Astrocyte (in vitro differentiated cells and primary cell): ENCODE measurements around the gene ZSCAN25. TPM values are rescaled to one million over a fixed set of nuclear protein-coding genes. Genes with fewer than 3 reads are reported as not detected.

Experiments used
- DNase-seq: peaks from one replicate; pipeline ENCODE4 v3.0.0-alpha.2; 2010; ENCODE audit warnings: low read depth
- FAIRE-seq: peaks from 2 replicates; lab custom pipeline; 2011; peaks lifted over from hg19 to GRCh38; lab: Jason Lieb, UNC
- H2AFZ ChIP-seq: 2 replicates; pipeline ENCODE4 v1.6.0; 2012; ENCODE audit warnings: low read depth, low read length, inconsistent platforms
- H3K27ac ChIP-seq: 2 replicates; pipeline ENCODE4 v1.5.1; 2011; ENCODE audit warnings: low read depth, low read length, inconsistent platforms
- H3K27me3 ChIP-seq: 2 replicates; pipeline ENCODE4 v1.6.0; 2011; ENCODE audit warnings: low read length, inconsistent platforms; ENCODE audit not compliant: insufficient read depth
- H3K36me3 ChIP-seq: 2 replicates; pipeline ENCODE4 v1.5.1; 2011; ENCODE audit warnings: low read length, inconsistent platforms; ENCODE audit not compliant: insufficient read depth
- H3K4me1 ChIP-seq: 2 replicates; pipeline ENCODE4 v1.5.1; 2011; ENCODE audit warnings: low read length, inconsistent platforms; ENCODE audit not compliant: insufficient read depth
- H3K4me2 ChIP-seq: 2 replicates; pipeline ENCODE4 v1.6.0; 2012; ENCODE audit warnings: low read length, inconsistent platforms
- H3K4me3 ChIP-seq: 2 replicates; pipeline ENCODE4 v1.5.1; 2011; ENCODE audit warnings: low read depth, mild to moderate bottlenecking, low read length, inconsistent platforms; ENCODE audit not compliant: insufficient read depth
- H3K79me2 ChIP-seq: 2 replicates; pipeline ENCODE4 v1.6.0; 2012; ENCODE audit warnings: mild to moderate bottlenecking, low read length, inconsistent platforms; ENCODE audit not compliant: insufficient read depth
- H3K9ac ChIP-seq: 2 replicates; pipeline ENCODE4 v1.6.0; 2012; ENCODE audit warnings: mild to moderate bottlenecking, low read length, inconsistent platforms
- H3K9me3 ChIP-seq: 2 replicates; pipeline ENCODE4 v1.5.1; 2012; ENCODE audit warnings: low read depth, mild to moderate bottlenecking, low read length, inconsistent platforms; ENCODE audit not compliant: insufficient read depth
- H4K20me1 ChIP-seq: 2 replicates; pipeline ENCODE4 v1.6.0; 2012; ENCODE audit warnings: low read length, inconsistent platforms; ENCODE audit not compliant: insufficient read depth
- H3K27ac Mint-ChIP-seq: one replicate; pipeline ENCODE4 v1.8.0; 2021; ENCODE audit warnings: mild to moderate bottlenecking, mixed read lengths; ENCODE audit not compliant: unreplicated experiment
- H3K27me3 Mint-ChIP-seq: one replicate; pipeline ENCODE4 v1.8.0; 2021; ENCODE audit warnings: low read depth, mixed read lengths; ENCODE audit not compliant: unreplicated experiment
- H3K36me3 Mint-ChIP-seq: one replicate; pipeline ENCODE4 v1.8.0; 2021; ENCODE audit warnings: low read depth, mixed read lengths; ENCODE audit not compliant: unreplicated experiment
- H3K4me1 Mint-ChIP-seq: one replicate; pipeline ENCODE4 v1.8.0; 2021; ENCODE audit warnings: low read depth, mixed read lengths; ENCODE audit not compliant: unreplicated experiment
- H3K4me3 Mint-ChIP-seq: one replicate; pipeline ENCODE4 v1.8.0; 2021; ENCODE audit warnings: mild to moderate bottlenecking, moderate library complexity, mixed read lengths; ENCODE audit not compliant: unreplicated experiment
- H3K9me3 Mint-ChIP-seq: one replicate; pipeline ENCODE4 v1.8.0; 2021; ENCODE audit warnings: mild to moderate bottlenecking, mixed read lengths; ENCODE audit not compliant: unreplicated experiment
- EZH2 ChIP-seq: IDR thresholded peaks from 2 replicates; pipeline ENCODE4 v1.6.1; 2012; ENCODE audit warnings: mild to moderate bottlenecking, low read length, inconsistent platforms; ENCODE audit not compliant: insufficient read depth
- total RNA-seq: library from RNA; stranded (reverse); gene quantifications from 2 replicates; pipeline ENCODE4 v1.2.1, GENCODE V29; 2021
- TF ChIP-seq, protein P1 (sequence below): IDR thresholded peaks from 2 replicates; pipeline ENCODE4 v1.5.1; 2011; ENCODE audit warnings: low read depth, mild to moderate bottlenecking, inconsistent platforms, low read length, moderate library complexity; ENCODE audit not compliant: insufficient read depth

The ZSCAN25 gene
- total RNA-seq, 1 donor from 2014 or later: 14.6 TPM

DNA sequence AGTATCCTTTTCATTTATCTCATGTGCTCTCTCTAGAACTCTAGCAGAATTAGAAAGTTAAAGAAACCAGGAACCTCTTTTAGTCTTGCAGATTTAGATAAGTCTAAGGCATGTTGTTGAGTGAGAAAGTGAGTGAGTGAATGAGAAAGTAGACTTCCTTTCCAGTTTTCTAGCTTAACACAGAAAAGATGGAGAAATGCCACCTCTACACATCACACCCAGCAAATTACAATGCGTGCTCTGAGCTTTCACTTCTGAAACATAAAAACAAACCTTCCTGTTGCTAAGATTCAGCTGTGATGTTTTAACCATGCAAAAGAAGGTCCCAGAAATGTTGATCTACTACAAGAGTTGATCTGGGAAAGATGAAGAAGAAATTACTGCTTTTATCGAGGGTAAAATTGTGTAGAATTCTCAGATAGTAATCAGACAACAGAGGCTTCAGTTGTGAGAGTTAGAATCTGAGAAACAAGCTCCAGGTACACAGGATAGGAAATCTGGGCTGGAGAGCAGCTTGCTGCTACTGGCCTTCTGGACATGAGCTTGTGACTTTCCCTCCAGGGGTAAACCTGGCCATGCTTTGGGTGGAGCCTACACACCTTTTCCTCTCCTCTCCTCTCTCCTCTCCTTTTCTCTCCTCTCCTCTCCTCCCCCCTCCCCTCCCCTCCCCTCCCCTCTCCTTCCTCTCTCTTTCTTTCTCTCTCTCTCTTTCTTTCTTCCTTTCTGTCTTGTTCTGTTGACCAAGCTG is 58.4 kb downstream of the ZSCAN25 start:
- H3K27ac ChIP-seq: no peak overlapping the region
- no peaks in the 10 kb centered on the region for H3K9me3 ChIP-seq
- H3K4me1 Mint-ChIP-seq: peaks cover 11% of the 10 kb centered on the region
- peaks cover 2% of the 10 kb centered on the region for H3K9me3 Mint-ChIP-seq
- DNase-seq (no peak), FAIRE-seq (no peak)
- no peaks in the 10 kb centered on the region for H3K79me2 ChIP-seq
- no peak overlapping the region for H3K9ac ChIP-seq
- no peaks in the 10 kb centered on the region for H3K4me1 ChIP-seq
- H3K4me3 ChIP-seq: no peak overlapping the region
- no peaks in the 10 kb centered on the region for H4K20me1 ChIP-seq
- H2AFZ ChIP-seq: no peak overlapping the region
- H3K36me3 Mint-ChIP-seq: peaks cover 6% of the 10 kb centered on the region
- no peak overlapping the region for H3K4me2 ChIP-seq
- H3K27me3 Mint-ChIP-seq: peaks cover 7% of the 10 kb centered on the region
- no peaks in the 10 kb centered on the region for H3K36me3 ChIP-seq
- no peak overlapping the region for H3K27ac Mint-ChIP-seq
- no peak for TF ChIP-seq EZH2
- TF ChIP-seq, protein P1, sequence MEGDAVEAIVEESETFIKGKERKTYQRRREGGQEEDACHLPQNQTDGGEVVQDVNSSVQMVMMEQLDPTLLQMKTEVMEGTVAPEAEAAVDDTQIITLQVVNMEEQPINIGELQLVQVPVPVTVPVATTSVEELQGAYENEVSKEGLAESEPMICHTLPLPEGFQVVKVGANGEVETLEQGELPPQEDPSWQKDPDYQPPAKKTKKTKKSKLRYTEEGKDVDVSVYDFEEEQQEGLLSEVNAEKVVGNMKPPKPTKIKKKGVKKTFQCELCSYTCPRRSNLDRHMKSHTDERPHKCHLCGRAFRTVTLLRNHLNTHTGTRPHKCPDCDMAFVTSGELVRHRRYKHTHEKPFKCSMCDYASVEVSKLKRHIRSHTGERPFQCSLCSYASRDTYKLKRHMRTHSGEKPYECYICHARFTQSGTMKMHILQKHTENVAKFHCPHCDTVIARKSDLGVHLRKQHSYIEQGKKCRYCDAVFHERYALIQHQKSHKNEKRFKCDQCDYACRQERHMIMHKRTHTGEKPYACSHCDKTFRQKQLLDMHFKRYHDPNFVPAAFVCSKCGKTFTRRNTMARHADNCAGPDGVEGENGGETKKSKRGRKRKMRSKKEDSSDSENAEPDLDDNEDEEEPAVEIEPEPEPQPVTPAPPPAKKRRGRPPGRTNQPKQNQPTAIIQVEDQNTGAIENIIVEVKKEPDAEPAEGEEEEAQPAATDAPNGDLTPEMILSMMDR: no peak
- H3K27me3 ChIP-seq: no peaks in the 10 kb centered on the region
- no peak overlapping the region for H3K4me3 Mint-ChIP-seq

DNA sequence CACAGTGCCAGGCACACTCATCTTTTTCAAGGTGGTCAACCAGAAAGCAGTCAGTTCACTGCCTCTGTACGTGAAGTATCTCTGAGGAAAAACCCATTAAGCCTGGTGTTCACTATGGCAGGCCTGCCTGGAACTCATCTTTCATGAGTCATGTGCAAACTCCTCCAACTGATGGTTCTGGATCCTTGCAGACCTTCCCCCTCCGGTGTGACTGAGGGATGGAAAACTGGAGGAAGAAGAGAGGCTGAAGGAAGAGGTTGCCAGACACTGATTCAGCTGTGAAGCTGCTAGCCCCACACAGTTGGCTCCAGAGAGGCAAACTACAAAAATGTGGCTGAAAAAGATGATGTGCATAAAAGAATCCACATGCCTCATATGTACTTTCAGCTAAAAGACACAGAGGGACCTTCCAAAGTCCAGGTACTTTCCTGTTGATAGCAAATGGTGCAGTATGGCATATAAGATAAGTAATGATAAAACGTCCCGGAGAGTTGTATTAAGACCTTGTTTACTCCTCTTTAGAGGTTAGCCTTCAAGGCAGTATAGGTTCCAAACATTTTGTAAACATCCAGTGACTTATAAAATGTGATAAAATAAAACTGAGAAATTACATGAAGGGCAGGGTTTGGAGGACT is 60.4 kb downstream of the ZSCAN25 start:
- H2AFZ ChIP-seq: no peak overlapping the region
- Mint-ChIP-seq H3K4me3 (no peak overlapping the region), H3K4me1 (peaks cover 11% of the 10 kb centered on the region), H3K27me3 (peaks cover 7% of the 10 kb centered on the region), H3K9me3 (peaks cover 10% of the 10 kb centered on the region), H3K27ac (no peak overlapping the region), H3K36me3 (peaks cover 9% of the 10 kb centered on the region)
- TF ChIP-seq, protein P1: no peak
- TF ChIP-seq EZH2: no peak
- H3K27me3 ChIP-seq: no peaks in the 10 kb centered on the region
- H3K79me2 ChIP-seq: no peaks in the 10 kb centered on the region
- no peak overlapping the region for H3K27ac ChIP-seq
- H3K4me2 ChIP-seq: no peak overlapping the region
- H3K9me3 ChIP-seq: no peaks in the 10 kb centered on the region
- DNase-seq (no peak), FAIRE-seq (no peak)
- no peaks in the 10 kb centered on the region for H3K4me1 ChIP-seq
- H3K9ac ChIP-seq: no peak overlapping the region
- H3K4me3 ChIP-seq: no peak overlapping the region
- H4K20me1 ChIP-seq: no peaks in the 10 kb centered on the region
- no peaks in the 10 kb centered on the region for H3K36me3 ChIP-seq

DNA sequence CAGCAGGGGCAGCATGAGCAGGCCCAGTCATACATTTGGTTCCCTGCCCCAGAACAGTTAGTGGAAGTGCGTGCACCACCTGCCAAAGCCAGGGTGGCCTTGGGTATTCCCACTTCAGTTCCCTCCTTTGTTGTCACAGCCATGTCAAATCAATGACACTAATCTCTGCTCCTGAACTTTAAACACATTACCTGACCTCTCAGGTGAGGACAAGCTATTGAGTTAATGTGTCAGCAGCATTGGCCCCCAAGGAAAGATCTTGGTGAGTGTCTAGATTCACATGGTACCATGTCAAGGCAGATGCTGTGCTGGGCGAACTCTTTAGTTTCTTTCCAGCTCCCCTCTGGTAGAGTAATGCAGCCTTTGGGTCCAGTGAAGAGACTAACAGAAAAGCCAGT is 60.9 kb downstream of the ZSCAN25 start:
- Histone ChIP-seq H3K4me2 (no peak overlapping the region), H3K4me1 (no peaks in the 10 kb centered on the region), H3K9ac (no peak overlapping the region), H4K20me1 (no peaks in the 10 kb centered on the region), H3K36me3 (no peaks in the 10 kb centered on the region), H3K27ac (no peak overlapping the region), H3K79me2 (no peaks in the 10 kb centered on the region), H2AFZ (no peak overlapping the region), H3K4me3 (no peak overlapping the region), H3K27me3 (no peaks in the 10 kb centered on the region), H3K9me3 (no peaks in the 10 kb centered on the region)
- Mint-ChIP-seq H3K36me3 (peaks cover 9% of the 10 kb centered on the region), H3K9me3 (peaks cover 15% of the 10 kb centered on the region), H3K27ac (no peak overlapping the region), H3K4me1 (peaks cover 11% of the 10 kb centered on the region), H3K4me3 (no peak overlapping the region), H3K27me3 (peaks cover 6% of the 10 kb centered on the region)
- FAIRE-seq (no peak), DNase-seq (no peak)
- no peak for TF ChIP-seq EZH2
- TF ChIP-seq, protein P1: no peak
